GM12873 (cell line): Measurements from ENCODE around the gene SNURF.

Experiments
- TF ChIP-seq, protein P1 (sequence below): IDR thresholded peaks from 2 replicates; pipeline ENCODE4 v1.5.1; 2012; ENCODE audit warnings: low read depth, mild to moderate bottlenecking, moderate library complexity, low read length, control low read depth; ENCODE audit not compliant: insufficient read depth; ENCODE audit errors: missing control alignments

Gene SNURF, protein sequence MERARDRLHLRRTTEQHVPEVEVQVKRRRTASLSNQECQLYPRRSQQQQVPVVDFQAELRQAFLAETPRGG

DNA sequence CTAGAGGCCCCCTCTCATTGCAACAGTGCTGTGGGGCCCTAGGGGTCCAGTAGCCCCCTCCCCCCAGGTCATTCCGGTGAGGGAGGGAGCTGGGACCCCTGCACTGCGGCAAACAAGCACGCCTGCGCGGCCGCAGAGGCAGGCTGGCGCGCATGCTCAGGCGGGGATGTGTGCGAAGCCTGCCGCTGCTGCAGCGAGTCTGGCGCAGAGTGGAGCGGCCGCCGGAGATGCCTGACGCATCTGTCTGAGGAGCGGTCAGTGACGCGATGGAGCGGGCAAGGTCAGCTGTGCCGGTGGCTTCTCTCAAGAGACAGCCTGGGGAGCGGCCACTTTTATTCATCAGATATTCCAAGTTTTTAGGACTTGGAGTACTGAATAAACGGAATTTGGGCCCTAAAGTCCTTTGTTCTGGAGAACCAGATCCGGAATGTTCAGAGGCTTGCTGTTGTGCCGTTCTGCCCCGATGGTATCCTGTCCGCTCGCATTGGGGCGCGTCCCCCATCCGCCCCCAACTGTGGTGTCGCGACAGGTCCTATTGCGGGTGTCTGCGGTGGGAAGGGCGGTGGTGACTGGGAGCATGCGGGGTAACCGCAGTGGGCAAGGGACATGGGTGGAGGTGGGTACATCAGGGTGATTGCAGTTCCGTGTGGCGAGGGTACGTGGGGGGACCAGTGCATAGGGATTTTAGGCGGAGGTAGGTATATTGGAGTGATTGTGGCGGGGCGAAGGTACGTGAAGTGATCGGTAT, at the start of gene SNURF, which contains the start of gene SNRPN:
TSS of gene SNURF (plus strand) at position 205 of the 748 bp plus-strand sequence. CDS start at position 267, 62 bp downstream.
TSS of gene SNRPN (plus strand) at position 205 of the 748 bp plus-strand sequence. CDS start 19,467 bp downstream, outside the sequence.
- TF ChIP-seq, protein P1, sequence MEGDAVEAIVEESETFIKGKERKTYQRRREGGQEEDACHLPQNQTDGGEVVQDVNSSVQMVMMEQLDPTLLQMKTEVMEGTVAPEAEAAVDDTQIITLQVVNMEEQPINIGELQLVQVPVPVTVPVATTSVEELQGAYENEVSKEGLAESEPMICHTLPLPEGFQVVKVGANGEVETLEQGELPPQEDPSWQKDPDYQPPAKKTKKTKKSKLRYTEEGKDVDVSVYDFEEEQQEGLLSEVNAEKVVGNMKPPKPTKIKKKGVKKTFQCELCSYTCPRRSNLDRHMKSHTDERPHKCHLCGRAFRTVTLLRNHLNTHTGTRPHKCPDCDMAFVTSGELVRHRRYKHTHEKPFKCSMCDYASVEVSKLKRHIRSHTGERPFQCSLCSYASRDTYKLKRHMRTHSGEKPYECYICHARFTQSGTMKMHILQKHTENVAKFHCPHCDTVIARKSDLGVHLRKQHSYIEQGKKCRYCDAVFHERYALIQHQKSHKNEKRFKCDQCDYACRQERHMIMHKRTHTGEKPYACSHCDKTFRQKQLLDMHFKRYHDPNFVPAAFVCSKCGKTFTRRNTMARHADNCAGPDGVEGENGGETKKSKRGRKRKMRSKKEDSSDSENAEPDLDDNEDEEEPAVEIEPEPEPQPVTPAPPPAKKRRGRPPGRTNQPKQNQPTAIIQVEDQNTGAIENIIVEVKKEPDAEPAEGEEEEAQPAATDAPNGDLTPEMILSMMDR: no peak

DNA sequence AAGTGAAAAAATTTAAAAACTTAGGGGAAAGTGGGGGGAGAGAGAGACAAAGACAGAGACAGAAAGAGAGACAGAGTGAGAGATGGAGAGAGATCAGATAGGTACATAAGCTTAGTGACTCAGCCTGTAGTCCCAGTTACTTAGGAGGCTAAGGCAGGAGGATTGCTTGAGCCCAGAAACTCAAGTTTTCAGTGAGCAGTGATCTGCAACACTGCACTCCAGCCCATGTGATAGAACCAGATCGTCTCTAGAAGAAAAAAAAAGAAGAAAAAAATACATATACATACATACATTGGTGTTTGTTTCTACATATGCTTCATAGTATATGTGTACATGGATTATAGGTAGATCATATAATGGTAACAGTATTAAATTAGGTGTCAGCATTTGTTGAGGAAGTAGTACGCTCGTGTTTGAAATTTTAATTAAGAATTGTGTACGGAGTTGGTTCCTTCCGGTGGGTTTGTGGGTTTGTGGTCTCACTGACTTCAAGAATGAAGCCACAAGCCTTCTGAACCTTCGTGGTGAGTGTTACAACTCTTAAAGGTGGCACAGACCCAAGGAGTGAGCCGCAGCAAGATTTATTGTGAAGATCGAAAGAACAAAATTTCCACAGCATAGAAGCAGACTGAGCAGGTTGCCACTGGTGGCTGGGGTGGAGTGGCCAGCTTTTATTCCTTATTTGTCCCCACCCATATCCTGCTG, 38.3 kb upstream of the SNURF start:
- TF ChIP-seq, protein P1: no peak

DNA sequence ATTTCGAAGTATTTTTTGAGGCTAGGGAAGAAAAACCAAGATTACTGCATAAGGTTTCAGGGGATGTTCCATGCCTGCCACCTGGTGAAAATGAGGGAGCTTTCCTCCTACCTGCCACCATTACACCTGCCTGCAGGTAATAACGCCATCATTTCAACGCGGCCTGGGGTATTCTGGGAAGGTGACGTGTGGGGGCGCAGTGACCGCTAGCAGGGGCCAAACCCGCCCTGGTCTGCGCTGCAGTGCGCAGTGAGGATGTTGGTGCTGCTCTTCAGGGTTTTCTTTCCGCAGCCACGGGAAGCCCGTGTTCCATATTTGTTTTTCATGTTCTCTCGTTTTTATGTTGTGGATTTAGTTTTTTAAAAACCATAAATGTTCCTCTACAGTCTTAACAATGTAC, 37.4 kb upstream of the SNURF start:
- TF ChIP-seq, protein P1: no peak

DNA sequence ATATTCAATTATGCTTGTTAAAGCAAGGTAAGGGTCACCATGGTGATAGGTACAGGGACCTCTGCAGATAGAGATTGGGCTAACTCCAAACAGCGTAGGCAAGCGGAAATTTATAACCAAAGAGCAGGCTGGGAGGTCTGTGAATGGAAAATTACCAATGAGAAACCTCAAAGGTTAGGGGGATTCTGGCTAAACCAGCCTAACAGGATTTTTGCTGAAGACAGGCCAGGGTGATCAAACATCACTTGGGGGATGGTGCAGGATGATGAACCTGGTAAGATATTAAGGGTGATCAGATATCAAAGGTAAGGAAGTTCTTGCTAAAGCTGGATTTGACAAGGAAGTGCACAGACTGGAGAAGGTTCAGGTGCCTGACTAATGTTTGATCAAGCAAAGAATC, 35.3 kb upstream of the SNURF start:
- TF ChIP-seq, protein P1: no peak

DNA sequence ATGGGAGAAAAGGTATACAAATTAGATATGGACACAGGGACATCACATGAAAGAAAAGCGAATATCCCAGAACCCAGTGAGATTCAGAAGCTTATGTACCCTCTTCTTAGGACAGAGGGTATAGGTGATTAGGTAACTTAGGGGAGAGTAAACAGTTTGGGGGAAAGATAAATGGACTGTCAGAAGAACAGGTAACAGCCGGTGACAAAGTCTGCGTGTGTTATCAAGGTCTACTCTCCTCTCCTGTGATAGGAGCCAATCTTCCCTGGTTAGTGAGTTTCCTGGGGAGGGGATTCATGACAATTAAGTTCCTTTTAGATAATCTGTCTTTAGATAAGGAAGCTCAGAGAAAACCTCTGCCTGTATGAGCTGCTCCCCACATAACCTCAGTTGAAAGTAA, 30.6 kb upstream of the SNURF start:
- TF ChIP-seq, protein P1: no peak

DNA sequence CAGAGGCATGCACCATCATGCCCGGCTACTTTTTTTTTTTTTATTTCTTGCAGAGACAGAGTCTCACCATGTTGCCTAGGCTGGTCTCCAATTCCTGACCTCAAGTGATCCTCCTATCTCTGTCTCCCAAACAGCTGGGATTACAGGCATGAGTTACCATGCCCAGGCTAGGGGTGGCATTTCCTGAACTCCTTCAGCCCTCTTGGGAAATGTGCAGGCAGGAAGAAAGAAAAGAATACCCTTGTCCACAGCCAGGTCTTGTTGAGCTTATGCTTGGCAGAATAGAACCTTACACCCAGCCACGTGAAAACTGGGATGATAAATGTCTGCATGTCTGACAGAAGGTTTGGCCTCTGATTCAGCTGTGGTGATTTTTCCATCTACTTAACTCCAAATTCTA, 30.2 kb upstream of the SNURF start:
- TF ChIP-seq, protein P1: no peak

DNA sequence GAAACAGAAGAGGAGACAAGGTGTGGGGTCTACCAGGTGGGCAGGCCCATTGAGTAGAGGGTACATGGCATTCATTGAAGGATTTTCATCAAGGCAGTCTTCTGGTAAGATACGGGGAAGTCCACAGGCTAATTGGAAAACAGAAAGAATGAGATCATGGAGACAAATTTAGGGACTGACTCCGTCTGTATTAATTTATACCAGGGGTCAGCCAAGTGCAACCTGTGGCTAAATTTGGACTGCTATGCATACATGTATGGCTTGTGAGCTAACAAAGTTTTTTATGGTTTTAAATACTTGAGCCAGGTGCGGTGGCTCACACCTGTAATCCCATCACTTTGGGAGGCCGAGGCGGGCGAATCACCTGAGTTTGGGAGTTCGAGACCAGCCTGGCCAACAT, 21.1 kb upstream of the SNURF start:
- TF ChIP-seq, protein P1: no peak
